ENCODE measurements around the gene IL1RAPL1.

IL1RAPL1 gene

DNA sequence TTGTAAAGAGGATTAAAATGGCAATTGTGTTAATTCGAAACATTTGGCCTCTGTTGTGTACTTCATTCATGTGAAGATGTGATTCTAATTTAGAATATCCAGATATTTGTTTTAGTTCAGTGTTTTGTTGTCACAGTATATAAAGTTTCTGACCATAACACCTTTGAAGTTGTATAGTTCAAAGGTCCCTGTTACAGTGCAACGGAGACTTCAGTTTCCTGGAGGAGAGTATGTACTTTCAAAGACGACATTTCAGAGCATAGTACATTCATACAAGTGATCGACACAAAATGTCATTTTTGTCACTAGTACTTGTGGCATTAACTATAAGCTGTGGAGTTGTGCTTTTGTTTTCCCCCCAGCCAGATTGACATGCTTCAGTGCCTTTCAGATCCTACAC lies 1255.3 kb downstream of the IL1RAPL1 start:
- Histone ChIP-seq H3K27me3 (no peaks in the 10 kb centered on the region), H3K27ac (peak overlapping the region in 6 of 11 experiments; percentile 39 to 69 (median 55); a peak in 11 of 22 replicates), H3K4me3 (no peak overlapping the region), H3K4me1 (peaks cover 8 to 19% (median 17%) of the 10 kb centered on the region in 10 experiments; a peak in 18 of 20 replicates), H3K36me3 (no peaks in the 10 kb centered on the region), H3K9ac (no peak overlapping the region), H3K9me3 (replicated peaks in 1 of 11) (peaks cover 0 to 8% (median 0%) of the 10 kb centered on the region in 11 experiments; a peak in 6 of 22 replicates), H3K4me2 (peak overlapping the region in 8 of 11 experiments; percentile 34 to 76 (median 56); a peak in 18 of 22 replicates), H4K20me1 (no peaks in the 10 kb centered on the region)
- no peak for TF ChIP-seq Cebpa-rat (IDR thresholded peaks at IDR 0.05)

- H3K27ac ChIP-seq, result no peak overlapping the region
Measured at GRCh38 chrX:29851857-29852605, 1264.8 kb downstream of the IL1RAPL1 start.

GRCh38 chrX:29852767-29853166 lies 1265.5 kb downstream of the IL1RAPL1 start:
- H3K36me3 ChIP-seq, result no peaks in the 10 kb centered on the region

More at GRCh38 chrX:29851857-29852605, 1264.8 kb downstream of the IL1RAPL1 start:
- Histone ChIP-seq H4K20me1 (no peaks in the 10 kb centered on the region), H3K4me2 (no peak overlapping the region; a peak in 1 of 22 replicates), H3K4me3 (no peak overlapping the region), H3K27me3 (no peaks in the 10 kb centered on the region), H3K9ac (no peak overlapping the region), H3K4me1 (peaks cover 0 to 7% (median 0%) of the 10 kb centered on the region in 10 experiments; a peak in 1 of 20 replicates), H3K36me3 (no peaks in the 10 kb centered on the region), H3K9me3 (replicated peaks in 1 of 11) (no peaks in the 10 kb centered on the region)
- TF ChIP-seq Cebpa-rat (IDR thresholded peaks at IDR 0.05), result no peak

DNA sequence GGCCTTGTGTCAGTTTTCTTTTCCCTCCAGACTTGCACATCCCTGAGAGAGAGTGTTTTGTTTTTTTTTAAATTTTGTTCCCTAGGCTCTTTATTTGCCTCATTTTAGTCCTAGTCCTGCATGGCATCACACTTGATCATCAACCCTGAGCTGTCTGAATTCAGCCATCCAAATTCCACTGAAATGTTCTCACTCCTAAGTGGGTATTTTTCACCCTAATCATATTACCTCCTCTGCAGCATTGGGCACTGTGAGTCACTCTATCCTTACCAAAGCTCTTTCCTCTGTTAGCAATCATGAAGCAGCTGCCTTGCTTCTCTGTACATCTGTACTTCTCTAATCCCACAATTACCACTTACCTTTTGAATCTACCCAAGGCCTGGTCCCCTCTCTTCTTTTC lies 1271.5 kb downstream of the IL1RAPL1 start:
- Histone ChIP-seq H3K36me3 (no peaks in the 10 kb centered on the region), H3K4me2 (no peak overlapping the region), H3K27ac (no peak overlapping the region), H3K9me3 (replicated peaks in 1 of 11) (no peaks in the 10 kb centered on the region), H3K27me3 (no peaks in the 10 kb centered on the region), H3K4me1 (no peaks in the 10 kb centered on the region), H3K9ac (no peak overlapping the region), H4K20me1 (no peaks in the 10 kb centered on the region), H3K4me3 (no peak overlapping the region)
- TF ChIP-seq Cebpa-rat (IDR thresholded peaks at IDR 0.05), result no peak

More at GRCh38 chrX:29852767-29853166, 1265.5 kb downstream of the IL1RAPL1 start:
- H3K9ac ChIP-seq, result no peak overlapping the region
- H3K4me2 ChIP-seq, result peak overlapping the region in 6 of 11 experiments; percentile 6 to 31 (median 8); a peak in 4 of 22 replicates
- H3K27ac ChIP-seq, result no peak overlapping the region
- H3K27me3 ChIP-seq, result no peaks in the 10 kb centered on the region
- H3K4me1 ChIP-seq, result peaks cover 0 to 7% (median 0%) of the 10 kb centered on the region in 10 experiments; a peak in 1 of 20 replicates
- no peaks in the 10 kb centered on the region for H3K9me3 ChIP-seq (replicated peaks in 1 of 11)
- TF ChIP-seq Cebpa-rat (IDR thresholded peaks at IDR 0.05), result no peak
- no peak overlapping the region for H3K4me3 ChIP-seq
- no peaks in the 10 kb centered on the region for H4K20me1 ChIP-seq

DNA sequence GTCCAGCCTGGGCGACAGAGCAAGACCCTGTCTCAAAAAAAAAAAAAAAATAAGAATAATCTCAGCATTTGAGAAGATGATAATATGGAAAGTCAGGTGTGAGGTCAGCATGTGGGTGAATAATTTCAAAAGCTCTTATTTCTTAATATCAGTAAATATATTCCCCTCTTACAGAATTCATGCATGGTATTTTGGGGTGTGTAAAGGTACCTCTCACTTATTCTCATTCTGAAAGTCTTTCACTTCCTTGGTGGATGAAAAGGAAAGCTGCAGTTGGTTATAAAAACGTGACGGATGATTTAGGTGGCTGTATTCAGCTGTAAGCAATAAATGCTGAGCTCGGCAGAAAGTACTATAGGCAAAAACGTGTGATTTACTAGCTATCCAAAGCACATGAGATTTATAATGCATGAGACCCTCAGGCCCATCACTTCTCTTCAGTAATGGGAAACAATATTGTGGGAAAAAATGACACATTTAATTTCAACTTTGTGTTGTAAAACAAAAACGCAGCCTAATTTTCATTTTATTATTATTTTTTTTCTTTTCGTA lies 1275.0 kb downstream of the IL1RAPL1 start:
- no peak overlapping the region for H3K27ac ChIP-seq
- H3K9me3 ChIP-seq (replicated peaks in 1 of 11), result no peaks in the 10 kb centered on the region
- no peak overlapping the region for H3K9ac ChIP-seq
- no peaks in the 10 kb centered on the region for H3K4me1 ChIP-seq
- no peak for TF ChIP-seq Cebpa-rat (IDR thresholded peaks at IDR 0.05)
- no peaks in the 10 kb centered on the region for H4K20me1 ChIP-seq
- no peak overlapping the region for H3K4me2 ChIP-seq
- no peak overlapping the region for H3K4me3 ChIP-seq
- no peaks in the 10 kb centered on the region for H3K36me3 ChIP-seq
- no peaks in the 10 kb centered on the region for H3K27me3 ChIP-seq

DNA sequence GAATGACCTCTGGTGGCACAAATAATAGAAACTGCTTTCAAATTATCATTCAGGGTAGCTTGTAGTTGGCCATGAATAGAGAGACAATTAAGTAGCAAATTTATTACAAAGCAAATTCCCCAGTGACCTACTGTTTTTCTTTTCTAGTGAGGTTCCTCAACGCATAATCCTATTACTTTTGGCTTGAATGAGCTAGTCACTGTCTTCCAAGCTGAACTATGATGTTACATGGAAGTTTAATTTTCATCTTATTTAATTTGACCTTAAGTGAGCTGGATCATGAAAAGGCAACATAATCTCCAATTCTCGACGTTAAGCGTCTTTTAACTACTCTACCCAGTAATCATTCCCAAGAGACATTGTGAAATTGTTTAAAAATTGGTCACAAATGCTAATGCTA lies 1280.7 kb downstream of the IL1RAPL1 start:
- Histone ChIP-seq H3K36me3 (no peaks in the 10 kb centered on the region), H3K9me3 (replicated peaks in 1 of 11) (peaks cover 13 to 25% (median 19%) of the 10 kb centered on the region in 11 experiments; a peak in 19 of 22 replicates)

GRCh38 chrX:29869837-29870236 lies 1282.6 kb downstream of the IL1RAPL1 start:
- no peak for TF ChIP-seq Cebpa-rat (IDR thresholded peaks at IDR 0.05)
- H3K4me3 ChIP-seq, result no peak overlapping the region

More for the DNA sequence above, 1280.7 kb downstream of the IL1RAPL1 start:
- H3K27me3 ChIP-seq, result no peaks in the 10 kb centered on the region
- no peaks in the 10 kb centered on the region for H4K20me1 ChIP-seq
- H3K4me3 ChIP-seq, result no peak overlapping the region
- TF ChIP-seq Cebpa-rat (IDR thresholded peaks at IDR 0.05), result no peak
- H3K4me2 ChIP-seq, result no peak overlapping the region
- H3K9ac ChIP-seq, result no peak overlapping the region
- H3K27ac ChIP-seq, result no peak overlapping the region
- H3K4me1 ChIP-seq, result peaks cover 0 to 15% (median 7%) of the 10 kb centered on the region in 10 experiments; a peak in 13 of 20 replicates

GRCh38 chrX:29870608-29871007 lies 1283.4 kb downstream of the IL1RAPL1 start:
- Histone ChIP-seq H3K27me3 (no peaks in the 10 kb centered on the region), H3K4me2 (peak overlapping the region in 7 of 11 experiments; percentile 4 to 40 (median 17); a peak in 8 of 22 replicates)
- no peak for TF ChIP-seq Cebpa-rat (IDR thresholded peaks at IDR 0.05)

More at GRCh38 chrX:29869837-29870236, 1282.6 kb downstream of the IL1RAPL1 start:
- Histone ChIP-seq H3K27ac (no peak overlapping the region), H4K20me1 (no peaks in the 10 kb centered on the region), H3K4me1 (peaks cover 0 to 25% (median 16%) of the 10 kb centered on the region in 10 experiments; a peak in 16 of 20 replicates), H3K4me2 (peak overlapping the region in 2 of 11 experiments; percentile 4 to 40; a peak in 1 of 22 replicates), H3K9ac (no peak overlapping the region), H3K36me3 (no peaks in the 10 kb centered on the region), H3K9me3 (replicated peaks in 1 of 11) (peaks cover 14 to 30% (median 21%) of the 10 kb centered on the region in 11 experiments; a peak in 19 of 22 replicates), H3K27me3 (no peaks in the 10 kb centered on the region)

GRCh38 chrX:29872831-29873230 lies 1285.6 kb downstream of the IL1RAPL1 start:
- H3K4me1 ChIP-seq, result peaks cover 0 to 25% (median 16%) of the 10 kb centered on the region in 10 experiments; a peak in 16 of 20 replicates
- H3K4me3 ChIP-seq, result no peak overlapping the region
- no peaks in the 10 kb centered on the region for H3K27me3 ChIP-seq
- no peaks in the 10 kb centered on the region for H3K36me3 ChIP-seq
- H3K9ac ChIP-seq, result no peak overlapping the region
- no peak for TF ChIP-seq Cebpa-rat (IDR thresholded peaks at IDR 0.05)
- H3K9me3 ChIP-seq (replicated peaks in 1 of 11), result peaks cover 14 to 30% (median 21%) of the 10 kb centered on the region in 11 experiments; a peak in 19 of 22 replicates
- peak overlapping the region in 9 of 11 experiments; percentile 5 to 53 (median 31); a peak in 11 of 22 replicates for H3K4me2 ChIP-seq
- H3K27ac ChIP-seq, result peak overlapping the region in 4 of 11 experiments; percentile 20 to 70 (median 36); a peak in 6 of 22 replicates
- no peaks in the 10 kb centered on the region for H4K20me1 ChIP-seq

More at GRCh38 chrX:29870608-29871007, 1283.4 kb downstream of the IL1RAPL1 start:
- H3K36me3 ChIP-seq, result no peaks in the 10 kb centered on the region
- peaks cover 14 to 30% (median 21%) of the 10 kb centered on the region in 11 experiments; a peak in 19 of 22 replicates for H3K9me3 ChIP-seq (replicated peaks in 1 of 11)
- no peaks in the 10 kb centered on the region for H4K20me1 ChIP-seq
- H3K4me1 ChIP-seq, result peaks cover 0 to 25% (median 16%) of the 10 kb centered on the region in 10 experiments; a peak in 16 of 20 replicates
- H3K4me3 ChIP-seq, result no peak overlapping the region
- no peak overlapping the region for H3K9ac ChIP-seq
- no peak overlapping the region for H3K27ac ChIP-seq
